Epithelial cell of proximal tubule (primary cell): ENCODE measurements around the gene CTU1. TPM values are rescaled to one million over a fixed set of nuclear protein-coding genes. Genes with fewer than 3 reads are reported as not detected.

Experiments
- DNase-seq: peaks from one replicate; pipeline ENCODE4 v3.0.0-alpha.2; 2011; ENCODE audit warnings: low read depth
- H3K4me3 ChIP-seq: 2 replicates; pipeline ENCODE4 v1.5.1; 2011; ENCODE audit warnings: low read depth, mild to moderate bottlenecking, low read length
- total RNA-seq: library from RNA; depleted of rRNA; stranded (reverse); fragments of >200 nt; gene quantifications from 2 replicates; pipeline ENCODE4 v1.2.3, GENCODE V29; 2015
- TF ChIP-seq, protein P1 (sequence below): conservative IDR thresholded peaks from 2 replicates; pipeline ENCODE4 v1.5.1; 2012; ENCODE audit warnings: low read depth, mild to moderate bottlenecking, low read length

CTU1 gene
- total RNA-seq, 1 donor from 2014 or later: 12.5 TPM

GRCh38 chr19:51065221-51065960 is 42.8 kb downstream of the CTU1 start:
- H3K4me3 ChIP-seq: peak overlapping the region; percentile 36
- TF ChIP-seq, protein P1, sequence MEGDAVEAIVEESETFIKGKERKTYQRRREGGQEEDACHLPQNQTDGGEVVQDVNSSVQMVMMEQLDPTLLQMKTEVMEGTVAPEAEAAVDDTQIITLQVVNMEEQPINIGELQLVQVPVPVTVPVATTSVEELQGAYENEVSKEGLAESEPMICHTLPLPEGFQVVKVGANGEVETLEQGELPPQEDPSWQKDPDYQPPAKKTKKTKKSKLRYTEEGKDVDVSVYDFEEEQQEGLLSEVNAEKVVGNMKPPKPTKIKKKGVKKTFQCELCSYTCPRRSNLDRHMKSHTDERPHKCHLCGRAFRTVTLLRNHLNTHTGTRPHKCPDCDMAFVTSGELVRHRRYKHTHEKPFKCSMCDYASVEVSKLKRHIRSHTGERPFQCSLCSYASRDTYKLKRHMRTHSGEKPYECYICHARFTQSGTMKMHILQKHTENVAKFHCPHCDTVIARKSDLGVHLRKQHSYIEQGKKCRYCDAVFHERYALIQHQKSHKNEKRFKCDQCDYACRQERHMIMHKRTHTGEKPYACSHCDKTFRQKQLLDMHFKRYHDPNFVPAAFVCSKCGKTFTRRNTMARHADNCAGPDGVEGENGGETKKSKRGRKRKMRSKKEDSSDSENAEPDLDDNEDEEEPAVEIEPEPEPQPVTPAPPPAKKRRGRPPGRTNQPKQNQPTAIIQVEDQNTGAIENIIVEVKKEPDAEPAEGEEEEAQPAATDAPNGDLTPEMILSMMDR: no peak
- DNase-seq: no peak

DNA sequence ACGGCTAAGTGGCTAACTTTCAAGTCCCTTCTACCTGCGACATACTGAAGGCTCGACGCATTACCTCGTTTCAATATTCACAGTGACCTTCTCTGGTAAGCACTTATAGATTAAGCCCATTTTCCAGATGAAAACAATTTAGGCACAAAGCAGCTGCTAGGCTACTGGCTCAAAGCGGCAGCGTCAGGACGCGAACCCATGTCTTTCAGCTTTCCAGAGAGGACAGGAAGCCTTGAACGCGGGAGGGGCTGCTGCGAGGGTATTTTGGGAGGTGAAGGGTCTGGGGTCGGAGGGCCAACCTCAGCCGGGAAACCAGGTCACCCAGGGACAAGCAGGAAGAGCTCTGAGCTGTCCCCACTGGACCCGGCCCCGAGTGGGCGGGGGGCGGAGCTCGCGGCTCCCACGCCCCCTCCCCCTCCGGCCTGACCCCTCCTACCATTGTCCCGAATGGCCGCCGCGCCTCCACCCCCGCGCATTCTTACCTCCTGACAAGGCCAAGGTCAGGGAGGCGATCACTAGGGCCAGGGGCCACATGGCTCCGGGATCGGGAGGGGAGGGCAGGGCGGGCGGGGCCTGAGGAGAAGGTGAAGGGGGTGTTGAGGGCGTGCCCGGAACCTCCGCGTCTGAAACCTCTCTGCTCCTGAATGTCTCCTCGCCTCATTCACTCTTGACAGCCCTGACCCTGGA is 43.5 kb downstream of the CTU1 start, which contains the start of gene KLK13:
Gene KLK13, minus strand, starts transcription at position 559 of the 687 bp plus-strand sequence. Its CDS starts 25 bp downstream, at position 534.
- TF ChIP-seq, protein P1: no peak
- DNase-seq: no peak
- H3K4me3 ChIP-seq: peak within 1 kb of the TSS; percentile 36

- no peak overlapping the region for H3K4me3 ChIP-seq
- TF ChIP-seq, protein P1: no peak
- no peak for DNase-seq
These were observed 44.5 kb downstream of the CTU1 start for GRCh38 chr19:51063664-51064063.

- no peak overlapping the region for H3K4me3 ChIP-seq
- DNase-seq: no peak
- TF ChIP-seq, protein P1: no peak
These were observed 47.2 kb downstream of the CTU1 start for GRCh38 chr19:51060973-51061372.

- no peak overlapping the region for H3K4me3 ChIP-seq
- TF ChIP-seq, protein P1: no peak
- DNase-seq: no peak
These were observed 47.9 kb downstream of the CTU1 start for GRCh38 chr19:51060336-51060735.

GRCh38 chr19:51059715-51060114 is 48.5 kb downstream of the CTU1 start:
- DNase-seq: no peak
- H3K4me3 ChIP-seq: no peak overlapping the region
- TF ChIP-seq, protein P1: no peak

GRCh38 chr19:51055866-51056265 is 52.3 kb downstream of the CTU1 start:
- no peak for DNase-seq
- H3K4me3 ChIP-seq: no peak overlapping the region
- TF ChIP-seq, protein P1: no peak
